ENCODE data around the gene ARL14.

DNA sequence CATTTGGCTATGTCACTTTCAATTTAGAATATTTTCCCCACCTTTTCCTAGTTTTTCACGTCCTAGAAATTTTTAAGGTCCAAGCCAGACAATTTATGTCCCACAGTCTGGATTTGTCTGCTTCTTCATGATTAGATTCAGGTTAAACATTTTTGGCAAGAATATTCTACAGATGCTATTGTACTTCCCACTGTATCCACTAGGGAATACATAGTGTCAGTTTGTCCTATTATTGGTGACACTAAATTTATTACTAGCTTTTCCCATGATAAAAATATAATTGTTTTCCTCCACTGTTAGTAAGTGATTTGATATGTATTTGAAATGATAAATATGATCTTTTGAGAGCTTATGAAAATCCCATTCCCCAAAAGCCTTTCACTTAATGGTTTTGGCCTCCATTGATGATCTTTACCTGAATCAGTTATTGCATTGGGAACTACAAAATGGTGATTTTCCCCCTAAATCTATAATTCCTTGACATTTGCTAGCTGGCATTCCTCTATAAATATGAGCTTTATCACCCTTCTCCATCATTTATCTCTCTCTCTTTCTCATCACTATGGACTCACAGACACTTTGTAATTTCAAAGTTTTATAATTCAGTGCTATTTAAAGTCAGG is 8.3 kb downstream of the ARL14 start:
- TF ChIP-seq, protein P1, sequence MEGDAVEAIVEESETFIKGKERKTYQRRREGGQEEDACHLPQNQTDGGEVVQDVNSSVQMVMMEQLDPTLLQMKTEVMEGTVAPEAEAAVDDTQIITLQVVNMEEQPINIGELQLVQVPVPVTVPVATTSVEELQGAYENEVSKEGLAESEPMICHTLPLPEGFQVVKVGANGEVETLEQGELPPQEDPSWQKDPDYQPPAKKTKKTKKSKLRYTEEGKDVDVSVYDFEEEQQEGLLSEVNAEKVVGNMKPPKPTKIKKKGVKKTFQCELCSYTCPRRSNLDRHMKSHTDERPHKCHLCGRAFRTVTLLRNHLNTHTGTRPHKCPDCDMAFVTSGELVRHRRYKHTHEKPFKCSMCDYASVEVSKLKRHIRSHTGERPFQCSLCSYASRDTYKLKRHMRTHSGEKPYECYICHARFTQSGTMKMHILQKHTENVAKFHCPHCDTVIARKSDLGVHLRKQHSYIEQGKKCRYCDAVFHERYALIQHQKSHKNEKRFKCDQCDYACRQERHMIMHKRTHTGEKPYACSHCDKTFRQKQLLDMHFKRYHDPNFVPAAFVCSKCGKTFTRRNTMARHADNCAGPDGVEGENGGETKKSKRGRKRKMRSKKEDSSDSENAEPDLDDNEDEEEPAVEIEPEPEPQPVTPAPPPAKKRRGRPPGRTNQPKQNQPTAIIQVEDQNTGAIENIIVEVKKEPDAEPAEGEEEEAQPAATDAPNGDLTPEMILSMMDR (IDR thresholded peaks at IDR 0.05; ENCODE audit: low read depth, low read length, missing input control): peak; percentile 40
- TF ChIP-seq TAF1 (conservative IDR thresholded peaks at IDR 0.05) (no peak), JUND (IDR thresholded peaks at IDR 0.05) (no peak), YY1 (IDR thresholded peaks at IDR 0.05) (no peak), GABPA (IDR thresholded peaks at IDR 0.05 in 1 of 2, conservative IDR thresholded peaks at IDR 0.05 in 1 of 2) (no peak), HNF4G (IDR thresholded peaks at IDR 0.05) (no peak)
- TF ChIP-seq, protein P2, sequence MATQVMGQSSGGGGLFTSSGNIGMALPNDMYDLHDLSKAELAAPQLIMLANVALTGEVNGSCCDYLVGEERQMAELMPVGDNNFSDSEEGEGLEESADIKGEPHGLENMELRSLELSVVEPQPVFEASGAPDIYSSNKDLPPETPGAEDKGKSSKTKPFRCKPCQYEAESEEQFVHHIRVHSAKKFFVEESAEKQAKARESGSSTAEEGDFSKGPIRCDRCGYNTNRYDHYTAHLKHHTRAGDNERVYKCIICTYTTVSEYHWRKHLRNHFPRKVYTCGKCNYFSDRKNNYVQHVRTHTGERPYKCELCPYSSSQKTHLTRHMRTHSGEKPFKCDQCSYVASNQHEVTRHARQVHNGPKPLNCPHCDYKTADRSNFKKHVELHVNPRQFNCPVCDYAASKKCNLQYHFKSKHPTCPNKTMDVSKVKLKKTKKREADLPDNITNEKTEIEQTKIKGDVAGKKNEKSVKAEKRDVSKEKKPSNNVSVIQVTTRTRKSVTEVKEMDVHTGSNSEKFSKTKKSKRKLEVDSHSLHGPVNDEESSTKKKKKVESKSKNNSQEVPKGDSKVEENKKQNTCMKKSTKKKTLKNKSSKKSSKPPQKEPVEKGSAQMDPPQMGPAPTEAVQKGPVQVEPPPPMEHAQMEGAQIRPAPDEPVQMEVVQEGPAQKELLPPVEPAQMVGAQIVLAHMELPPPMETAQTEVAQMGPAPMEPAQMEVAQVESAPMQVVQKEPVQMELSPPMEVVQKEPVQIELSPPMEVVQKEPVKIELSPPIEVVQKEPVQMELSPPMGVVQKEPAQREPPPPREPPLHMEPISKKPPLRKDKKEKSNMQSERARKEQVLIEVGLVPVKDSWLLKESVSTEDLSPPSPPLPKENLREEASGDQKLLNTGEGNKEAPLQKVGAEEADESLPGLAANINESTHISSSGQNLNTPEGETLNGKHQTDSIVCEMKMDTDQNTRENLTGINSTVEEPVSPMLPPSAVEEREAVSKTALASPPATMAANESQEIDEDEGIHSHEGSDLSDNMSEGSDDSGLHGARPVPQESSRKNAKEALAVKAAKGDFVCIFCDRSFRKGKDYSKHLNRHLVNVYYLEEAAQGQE (IDR thresholded peaks at IDR 0.05): no peak
- TF ChIP-seq, protein P3, sequence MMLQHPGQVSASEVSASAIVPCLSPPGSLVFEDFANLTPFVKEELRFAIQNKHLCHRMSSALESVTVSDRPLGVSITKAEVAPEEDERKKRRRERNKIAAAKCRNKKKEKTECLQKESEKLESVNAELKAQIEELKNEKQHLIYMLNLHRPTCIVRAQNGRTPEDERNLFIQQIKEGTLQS (IDR thresholded peaks at IDR 0.05): no peak
- TF ChIP-seq, protein P4, sequence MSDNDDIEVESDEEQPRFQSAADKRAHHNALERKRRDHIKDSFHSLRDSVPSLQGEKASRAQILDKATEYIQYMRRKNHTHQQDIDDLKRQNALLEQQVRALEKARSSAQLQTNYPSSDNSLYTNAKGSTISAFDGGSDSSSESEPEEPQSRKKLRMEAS (IDR thresholded peaks at IDR 0.05): no peak
- TF ChIP-seq, protein P5, sequence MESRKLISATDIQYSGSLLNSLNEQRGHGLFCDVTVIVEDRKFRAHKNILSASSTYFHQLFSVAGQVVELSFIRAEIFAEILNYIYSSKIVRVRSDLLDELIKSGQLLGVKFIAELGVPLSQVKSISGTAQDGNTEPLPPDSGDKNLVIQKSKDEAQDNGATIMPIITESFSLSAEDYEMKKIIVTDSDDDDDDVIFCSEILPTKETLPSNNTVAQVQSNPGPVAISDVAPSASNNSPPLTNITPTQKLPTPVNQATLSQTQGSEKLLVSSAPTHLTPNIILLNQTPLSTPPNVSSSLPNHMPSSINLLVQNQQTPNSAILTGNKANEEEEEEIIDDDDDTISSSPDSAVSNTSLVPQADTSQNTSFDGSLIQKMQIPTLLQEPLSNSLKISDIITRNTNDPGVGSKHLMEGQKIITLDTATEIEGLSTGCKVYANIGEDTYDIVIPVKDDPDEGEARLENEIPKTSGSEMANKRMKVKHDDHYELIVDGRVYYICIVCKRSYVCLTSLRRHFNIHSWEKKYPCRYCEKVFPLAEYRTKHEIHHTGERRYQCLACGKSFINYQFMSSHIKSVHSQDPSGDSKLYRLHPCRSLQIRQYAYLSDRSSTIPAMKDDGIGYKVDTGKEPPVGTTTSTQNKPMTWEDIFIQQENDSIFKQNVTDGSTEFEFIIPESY (IDR thresholded peaks at IDR 0.05): no peak

Measured in liver (tissue), 3 donors.